VCaP (cell line): Measurements from ENCODE around the gene PSMD5.

Experiments
- H3K27ac ChIP-seq: fragments of 450-650 bp; 2 replicates; pipeline ENCODE4 v1.5.1; 2017
- TF ChIP-seq, protein P1 (sequence below): fragments of 450-650 bp; conservative IDR thresholded peaks from 2 replicates; pipeline ENCODE4 v1.5.1; 2017; ENCODE audit warnings: mild to moderate bottlenecking, moderate library complexity

Gene PSMD5

DNA sequence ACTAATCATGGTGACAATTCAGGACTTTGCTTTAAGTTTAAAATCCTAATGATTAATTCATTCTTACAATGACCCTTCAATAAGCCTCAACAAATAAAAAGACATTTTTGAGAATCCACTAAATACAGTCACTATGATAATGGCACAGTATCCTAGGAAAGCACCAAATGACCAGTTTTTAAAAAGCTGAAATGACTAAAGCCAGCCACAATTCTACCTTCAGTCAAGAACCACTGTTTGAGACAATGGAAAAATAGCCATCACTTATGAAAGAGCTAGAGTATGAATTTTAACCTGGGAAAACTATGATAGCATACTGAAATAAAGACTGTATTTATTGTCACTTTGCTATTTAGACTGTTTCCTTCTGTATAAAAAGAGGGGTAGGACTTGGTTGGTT lies 63.5 kb downstream of the PSMD5 start:
- TF ChIP-seq, protein P1, sequence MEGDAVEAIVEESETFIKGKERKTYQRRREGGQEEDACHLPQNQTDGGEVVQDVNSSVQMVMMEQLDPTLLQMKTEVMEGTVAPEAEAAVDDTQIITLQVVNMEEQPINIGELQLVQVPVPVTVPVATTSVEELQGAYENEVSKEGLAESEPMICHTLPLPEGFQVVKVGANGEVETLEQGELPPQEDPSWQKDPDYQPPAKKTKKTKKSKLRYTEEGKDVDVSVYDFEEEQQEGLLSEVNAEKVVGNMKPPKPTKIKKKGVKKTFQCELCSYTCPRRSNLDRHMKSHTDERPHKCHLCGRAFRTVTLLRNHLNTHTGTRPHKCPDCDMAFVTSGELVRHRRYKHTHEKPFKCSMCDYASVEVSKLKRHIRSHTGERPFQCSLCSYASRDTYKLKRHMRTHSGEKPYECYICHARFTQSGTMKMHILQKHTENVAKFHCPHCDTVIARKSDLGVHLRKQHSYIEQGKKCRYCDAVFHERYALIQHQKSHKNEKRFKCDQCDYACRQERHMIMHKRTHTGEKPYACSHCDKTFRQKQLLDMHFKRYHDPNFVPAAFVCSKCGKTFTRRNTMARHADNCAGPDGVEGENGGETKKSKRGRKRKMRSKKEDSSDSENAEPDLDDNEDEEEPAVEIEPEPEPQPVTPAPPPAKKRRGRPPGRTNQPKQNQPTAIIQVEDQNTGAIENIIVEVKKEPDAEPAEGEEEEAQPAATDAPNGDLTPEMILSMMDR: no peak
- peak overlapping the region; percentile 7; the same call in 1 of the 2 replicates for H3K27ac ChIP-seq

GRCh38 chr9:120778758-120779157 lies 64.0 kb downstream of the PSMD5 start:
- TF ChIP-seq, protein P1: no peak

DNA sequence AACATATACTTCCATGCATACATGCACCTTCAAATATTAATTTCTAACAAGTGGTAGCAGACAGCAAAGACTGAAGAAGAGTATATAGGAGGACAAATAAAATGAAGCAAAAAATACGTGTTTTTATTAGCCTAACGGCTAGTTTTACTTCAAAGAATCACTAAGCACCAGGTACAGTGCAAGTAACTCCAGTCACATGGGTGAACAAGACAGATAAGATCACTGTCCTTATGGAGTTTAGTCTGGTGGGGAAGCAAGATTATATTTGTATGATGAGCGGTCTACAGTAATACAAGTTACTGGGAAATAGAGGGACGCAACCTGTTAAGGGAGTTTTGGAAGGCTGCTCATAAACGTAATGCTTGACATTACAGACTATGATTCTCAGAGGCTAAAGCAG lies 65.5 kb downstream of the PSMD5 start:
- no peak overlapping the region for H3K27ac ChIP-seq
- TF ChIP-seq, protein P1: no peak

More at GRCh38 chr9:120778758-120779157, 64.0 kb downstream of the PSMD5 start:
- H3K27ac ChIP-seq: peak overlapping the region; percentile 7; the same call in 1 of the 2 replicates

GRCh38 chr9:120776788-120777187 lies 65.9 kb downstream of the PSMD5 start:
- TF ChIP-seq, protein P1: no peak
- H3K27ac ChIP-seq: no peak overlapping the region

- no peak overlapping the region for H3K27ac ChIP-seq
- TF ChIP-seq, protein P1: no peak
These were observed 66.9 kb downstream of the PSMD5 start for GRCh38 chr9:120775859-120776258.

DNA sequence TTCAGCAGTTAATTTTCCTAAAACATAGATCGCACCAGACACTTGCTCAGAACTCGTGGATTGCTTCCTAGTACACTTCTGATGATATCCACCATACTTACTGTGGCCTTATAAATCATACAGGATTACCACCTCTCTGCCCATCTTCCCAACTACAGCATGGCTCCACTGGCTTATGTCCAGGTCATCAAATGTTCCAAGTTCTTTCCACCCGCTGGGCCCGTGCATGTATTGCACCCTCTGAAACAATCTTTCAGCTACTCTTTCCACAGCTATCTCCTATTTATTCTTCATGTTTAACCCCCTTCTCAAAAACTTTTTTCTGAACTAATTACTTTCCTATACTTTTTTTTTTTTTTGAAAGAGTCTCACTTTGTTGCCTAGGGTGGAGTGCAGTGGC lies 68.0 kb downstream of the PSMD5 start:
- H3K27ac ChIP-seq: no peak overlapping the region
- TF ChIP-seq, protein P1: peak; percentile 8; the same call in 1 of the 2 replicates

- TF ChIP-seq, protein P1: no peak
- H3K27ac ChIP-seq: no peak overlapping the region
These were observed 69.5 kb downstream of the PSMD5 start for GRCh38 chr9:120773256-120773655.

DNA sequence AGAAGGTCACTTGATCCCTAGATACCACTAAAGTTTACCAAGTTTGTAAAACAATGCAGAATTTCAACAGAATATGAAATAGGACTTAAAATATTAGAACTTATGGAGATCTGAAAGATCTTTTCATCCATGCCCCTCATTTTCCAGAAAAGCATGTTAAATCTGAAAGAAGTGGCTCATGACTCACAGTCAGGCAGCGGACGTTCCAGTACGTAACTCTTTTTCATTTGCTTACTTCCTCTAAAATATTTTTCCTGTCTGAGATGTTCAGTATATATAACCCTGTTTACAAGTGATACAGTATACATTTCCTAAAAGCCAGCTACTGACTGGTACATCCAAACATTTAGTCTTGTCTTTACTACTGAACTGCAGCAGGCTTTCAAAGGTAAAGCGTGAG lies 71.8 kb downstream of the PSMD5 start:
- TF ChIP-seq, protein P1: no peak

More for the DNA sequence above, 71.8 kb downstream of the PSMD5 start:
- H3K27ac ChIP-seq: no peak overlapping the region
